H1 (cell line): Measurements from ENCODE around the gene FAM171A1.

Experiments used
- JUN ChIP-seq: IDR thresholded peaks from 2 replicates; pipeline ENCODE4 v1.6.1; 2011; ENCODE audit warnings: low read depth, mild to moderate bottlenecking, improper control_type of control experiment, low read length
- SIX5 ChIP-seq: IDR thresholded peaks from 2 replicates; pipeline ENCODE4 v1.6.1; 2011; ENCODE audit warnings: mild to moderate bottlenecking, low read depth, low read length
- TF ChIP-seq, protein P1 (sequence below), 3 experiments: IDR thresholded peaks; 1 replicate in 2 of 3; 2 replicates in 1 of 3; pipeline versions ENCODE4 v1.5.1 to v1.6.1; 2011; ENCODE audit warnings: low read length in 3 of 3, mild to moderate bottlenecking in 3 of 3, inconsistent platforms in 2 of 3, low read depth in 1 of 3, moderate library complexity in 1 of 3; ENCODE audit not compliant: insufficient read depth in 1 of 3; ENCODE audit errors: control extremely low read depth in 1 of 3

DNA sequence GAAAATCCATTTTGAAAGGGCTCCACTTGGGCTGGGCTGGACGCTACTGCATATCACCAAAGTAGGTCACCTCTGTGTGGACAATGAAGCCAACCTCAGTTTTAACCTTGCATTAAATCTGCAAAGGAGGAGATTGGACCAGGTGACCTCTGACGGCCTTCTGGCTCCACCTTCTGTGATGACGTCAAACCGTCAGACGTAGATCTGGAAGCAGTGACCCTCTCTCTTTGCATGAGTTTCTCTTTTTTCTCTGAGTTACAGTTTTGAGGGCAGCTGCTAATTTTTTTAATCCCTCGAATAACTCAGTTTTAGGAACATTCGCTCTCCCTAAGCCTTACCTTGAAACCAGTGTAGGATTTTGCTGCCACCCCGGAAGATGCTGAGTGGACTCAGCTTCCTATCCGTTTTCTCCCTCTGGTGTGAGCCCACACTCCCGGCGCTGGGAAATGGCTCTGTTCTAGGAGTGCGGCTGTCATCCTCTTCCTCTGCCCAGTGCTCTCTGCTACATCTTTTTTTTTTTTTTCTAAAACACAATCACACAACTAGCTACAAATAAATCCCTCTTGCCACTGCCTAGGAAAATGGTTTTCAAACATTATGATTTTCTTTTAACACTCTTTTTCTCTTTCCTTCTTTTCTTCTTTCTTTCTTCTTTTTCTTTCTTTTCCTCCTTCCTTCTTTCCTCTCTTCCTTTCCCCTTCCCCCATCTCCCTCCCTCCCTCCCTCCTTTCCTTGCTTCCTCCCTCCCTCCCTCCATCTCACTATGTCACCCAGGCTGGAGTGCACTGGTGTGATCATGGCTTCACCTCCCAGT is 174.9 kb downstream of the FAM171A1 start:
- TF ChIP-seq, protein P1, sequence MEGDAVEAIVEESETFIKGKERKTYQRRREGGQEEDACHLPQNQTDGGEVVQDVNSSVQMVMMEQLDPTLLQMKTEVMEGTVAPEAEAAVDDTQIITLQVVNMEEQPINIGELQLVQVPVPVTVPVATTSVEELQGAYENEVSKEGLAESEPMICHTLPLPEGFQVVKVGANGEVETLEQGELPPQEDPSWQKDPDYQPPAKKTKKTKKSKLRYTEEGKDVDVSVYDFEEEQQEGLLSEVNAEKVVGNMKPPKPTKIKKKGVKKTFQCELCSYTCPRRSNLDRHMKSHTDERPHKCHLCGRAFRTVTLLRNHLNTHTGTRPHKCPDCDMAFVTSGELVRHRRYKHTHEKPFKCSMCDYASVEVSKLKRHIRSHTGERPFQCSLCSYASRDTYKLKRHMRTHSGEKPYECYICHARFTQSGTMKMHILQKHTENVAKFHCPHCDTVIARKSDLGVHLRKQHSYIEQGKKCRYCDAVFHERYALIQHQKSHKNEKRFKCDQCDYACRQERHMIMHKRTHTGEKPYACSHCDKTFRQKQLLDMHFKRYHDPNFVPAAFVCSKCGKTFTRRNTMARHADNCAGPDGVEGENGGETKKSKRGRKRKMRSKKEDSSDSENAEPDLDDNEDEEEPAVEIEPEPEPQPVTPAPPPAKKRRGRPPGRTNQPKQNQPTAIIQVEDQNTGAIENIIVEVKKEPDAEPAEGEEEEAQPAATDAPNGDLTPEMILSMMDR (IDR thresholded peaks at IDR 0.05; ENCODE audit: control extremely low read depth in 1 of 3, insufficient read depth in 1 of 3, low read depth in 1 of 3, low read length in 3 of 3) = no peak
- TF ChIP-seq SIX5 (no peak), JUN (no peak)
